Measurements from ENCODE around the gene ADAP1.

DNA sequence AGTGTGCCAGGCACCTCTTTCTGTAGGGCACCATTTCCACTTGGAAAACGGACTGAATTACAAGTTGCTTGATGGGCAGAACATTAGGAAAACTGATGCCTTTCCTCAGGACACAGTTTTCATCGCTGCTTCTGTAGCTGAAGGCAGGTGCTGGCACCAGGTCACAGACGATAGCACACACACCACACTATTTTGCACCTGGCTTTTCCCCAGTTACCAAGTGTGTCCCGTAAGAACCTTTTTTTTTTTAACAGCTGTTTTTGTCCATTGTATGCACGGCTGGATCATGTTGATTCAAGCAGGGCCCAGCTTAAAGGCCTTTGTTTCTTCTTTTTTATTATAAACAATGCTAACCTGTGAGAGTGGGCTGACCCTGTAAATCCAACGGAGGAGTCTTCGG lies 79.4 kb downstream of the ADAP1 start:
- TF ChIP-seq, protein P1, sequence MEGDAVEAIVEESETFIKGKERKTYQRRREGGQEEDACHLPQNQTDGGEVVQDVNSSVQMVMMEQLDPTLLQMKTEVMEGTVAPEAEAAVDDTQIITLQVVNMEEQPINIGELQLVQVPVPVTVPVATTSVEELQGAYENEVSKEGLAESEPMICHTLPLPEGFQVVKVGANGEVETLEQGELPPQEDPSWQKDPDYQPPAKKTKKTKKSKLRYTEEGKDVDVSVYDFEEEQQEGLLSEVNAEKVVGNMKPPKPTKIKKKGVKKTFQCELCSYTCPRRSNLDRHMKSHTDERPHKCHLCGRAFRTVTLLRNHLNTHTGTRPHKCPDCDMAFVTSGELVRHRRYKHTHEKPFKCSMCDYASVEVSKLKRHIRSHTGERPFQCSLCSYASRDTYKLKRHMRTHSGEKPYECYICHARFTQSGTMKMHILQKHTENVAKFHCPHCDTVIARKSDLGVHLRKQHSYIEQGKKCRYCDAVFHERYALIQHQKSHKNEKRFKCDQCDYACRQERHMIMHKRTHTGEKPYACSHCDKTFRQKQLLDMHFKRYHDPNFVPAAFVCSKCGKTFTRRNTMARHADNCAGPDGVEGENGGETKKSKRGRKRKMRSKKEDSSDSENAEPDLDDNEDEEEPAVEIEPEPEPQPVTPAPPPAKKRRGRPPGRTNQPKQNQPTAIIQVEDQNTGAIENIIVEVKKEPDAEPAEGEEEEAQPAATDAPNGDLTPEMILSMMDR (conservative IDR thresholded peaks at IDR 0.05; ENCODE audit: low read length), result no peak
- TF ChIP-seq EZH2phosphoT487 (IDR thresholded peaks at IDR 0.05; ENCODE audit: borderline replicate concordance), result no peak

Data from Loucy (cell line).